ENCODE results near the gene VIPR1. TPM values are rescaled to one million over a fixed set of nuclear protein-coding genes. Genes with fewer than 3 reads are reported as not detected.

VIPR1 gene
- total RNA-seq, 1 experiment from 2014 or later = 9.4 TPM

- Mint-ChIP-seq H3K4me3 (no peak overlapping the region), H3K27ac (no peak overlapping the region), H3K27me3 (ENCODE audit: low read depth) (peaks cover 33% of the 10 kb centered on the region), H3K9me3 (peaks cover 36% of the 10 kb centered on the region), H3K4me1 (peaks cover 3% of the 10 kb centered on the region), H3K36me3 (peaks cover 23% of the 10 kb centered on the region)
- CTCF ChIA-PET = interaction anchor here (0.9 to 1.2 kb wide), 2 partner anchors 20 to 25 kb away, joined by 3 read pairs; partner anchors contain the start of gene VIPR1
- DNase-seq (ENCODE audit: low spot score) (no peak), ATAC-seq (no peak)
- POLR2A ChIA-PET = no interaction called here
- TF ChIP-seq ZNF121 (CRISPR knock-in tag; IDR thresholded peaks at IDR 0.05) (no peak), NFATC4 (CRISPR knock-in tag; IDR thresholded peaks at IDR 0.05) (no peak), ZMAT4 (CRISPR knock-in tag; IDR thresholded peaks at IDR 0.05) (no peak)
These were observed 24.7 kb upstream of the VIPR1 start for GRCh38 chr3:42477696-42478095.

GRCh38 chr3:42478830-42479229 is 23.6 kb upstream of the VIPR1 start:
- POLR2A ChIA-PET = no interaction called here
- Mint-ChIP-seq H3K36me3 (peaks cover 23% of the 10 kb centered on the region), H3K27ac (no peak overlapping the region), H3K27me3 (ENCODE audit: low read depth) (peaks cover 37% of the 10 kb centered on the region), H3K4me3 (no peak overlapping the region), H3K4me1 (peaks cover 3% of the 10 kb centered on the region), H3K9me3 (peaks cover 38% of the 10 kb centered on the region)
- CTCF ChIA-PET = no interaction called here
- ATAC-seq (no peak), DNase-seq (ENCODE audit: low spot score) (no peak)
- TF ChIP-seq, protein P1, sequence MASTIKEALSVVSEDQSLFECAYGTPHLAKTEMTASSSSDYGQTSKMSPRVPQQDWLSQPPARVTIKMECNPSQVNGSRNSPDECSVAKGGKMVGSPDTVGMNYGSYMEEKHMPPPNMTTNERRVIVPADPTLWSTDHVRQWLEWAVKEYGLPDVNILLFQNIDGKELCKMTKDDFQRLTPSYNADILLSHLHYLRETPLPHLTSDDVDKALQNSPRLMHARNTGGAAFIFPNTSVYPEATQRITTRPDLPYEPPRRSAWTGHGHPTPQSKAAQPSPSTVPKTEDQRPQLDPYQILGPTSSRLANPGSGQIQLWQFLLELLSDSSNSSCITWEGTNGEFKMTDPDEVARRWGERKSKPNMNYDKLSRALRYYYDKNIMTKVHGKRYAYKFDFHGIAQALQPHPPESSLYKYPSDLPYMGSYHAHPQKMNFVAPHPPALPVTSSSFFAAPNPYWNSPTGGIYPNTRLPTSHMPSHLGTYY (CRISPR knock-in tag; IDR thresholded peaks at IDR 0.05) = no peak
- TF ChIP-seq PRRX2 (CRISPR knock-in tag; IDR thresholded peaks at IDR 0.05) = no peak
- TF ChIP-seq PRDM15 (CRISPR knock-in tag; IDR thresholded peaks at IDR 0.05) = no peak
- TF ChIP-seq SOX15 (CRISPR knock-in tag; IDR thresholded peaks at IDR 0.05) = no peak
- TF ChIP-seq NFE2L1 (CRISPR knock-in tag; IDR thresholded peaks at IDR 0.05) = no peak
- TF ChIP-seq, protein P2, sequence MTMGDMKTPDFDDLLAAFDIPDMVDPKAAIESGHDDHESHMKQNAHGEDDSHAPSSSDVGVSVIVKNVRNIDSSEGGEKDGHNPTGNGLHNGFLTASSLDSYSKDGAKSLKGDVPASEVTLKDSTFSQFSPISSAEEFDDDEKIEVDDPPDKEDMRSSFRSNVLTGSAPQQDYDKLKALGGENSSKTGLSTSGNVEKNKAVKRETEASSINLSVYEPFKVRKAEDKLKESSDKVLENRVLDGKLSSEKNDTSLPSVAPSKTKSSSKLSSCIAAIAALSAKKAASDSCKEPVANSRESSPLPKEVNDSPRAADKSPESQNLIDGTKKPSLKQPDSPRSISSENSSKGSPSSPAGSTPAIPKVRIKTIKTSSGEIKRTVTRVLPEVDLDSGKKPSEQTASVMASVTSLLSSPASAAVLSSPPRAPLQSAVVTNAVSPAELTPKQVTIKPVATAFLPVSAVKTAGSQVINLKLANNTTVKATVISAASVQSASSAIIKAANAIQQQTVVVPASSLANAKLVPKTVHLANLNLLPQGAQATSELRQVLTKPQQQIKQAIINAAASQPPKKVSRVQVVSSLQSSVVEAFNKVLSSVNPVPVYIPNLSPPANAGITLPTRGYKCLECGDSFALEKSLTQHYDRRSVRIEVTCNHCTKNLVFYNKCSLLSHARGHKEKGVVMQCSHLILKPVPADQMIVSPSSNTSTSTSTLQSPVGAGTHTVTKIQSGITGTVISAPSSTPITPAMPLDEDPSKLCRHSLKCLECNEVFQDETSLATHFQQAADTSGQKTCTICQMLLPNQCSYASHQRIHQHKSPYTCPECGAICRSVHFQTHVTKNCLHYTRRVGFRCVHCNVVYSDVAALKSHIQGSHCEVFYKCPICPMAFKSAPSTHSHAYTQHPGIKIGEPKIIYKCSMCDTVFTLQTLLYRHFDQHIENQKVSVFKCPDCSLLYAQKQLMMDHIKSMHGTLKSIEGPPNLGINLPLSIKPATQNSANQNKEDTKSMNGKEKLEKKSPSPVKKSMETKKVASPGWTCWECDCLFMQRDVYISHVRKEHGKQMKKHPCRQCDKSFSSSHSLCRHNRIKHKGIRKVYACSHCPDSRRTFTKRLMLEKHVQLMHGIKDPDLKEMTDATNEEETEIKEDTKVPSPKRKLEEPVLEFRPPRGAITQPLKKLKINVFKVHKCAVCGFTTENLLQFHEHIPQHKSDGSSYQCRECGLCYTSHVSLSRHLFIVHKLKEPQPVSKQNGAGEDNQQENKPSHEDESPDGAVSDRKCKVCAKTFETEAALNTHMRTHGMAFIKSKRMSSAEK (CRISPR knock-in tag; IDR thresholded peaks at IDR 0.05; ENCODE audit: borderline replicate concordance) = no peak
- TF ChIP-seq NFYB (CRISPR knock-in tag; conservative IDR thresholded peaks at IDR 0.05; ENCODE audit: low read depth) = no peak
- no peak for TF ChIP-seq GTF2I (CRISPR knock-in tag; conservative IDR thresholded peaks at IDR 0.05)
- TF ChIP-seq, protein P3, sequence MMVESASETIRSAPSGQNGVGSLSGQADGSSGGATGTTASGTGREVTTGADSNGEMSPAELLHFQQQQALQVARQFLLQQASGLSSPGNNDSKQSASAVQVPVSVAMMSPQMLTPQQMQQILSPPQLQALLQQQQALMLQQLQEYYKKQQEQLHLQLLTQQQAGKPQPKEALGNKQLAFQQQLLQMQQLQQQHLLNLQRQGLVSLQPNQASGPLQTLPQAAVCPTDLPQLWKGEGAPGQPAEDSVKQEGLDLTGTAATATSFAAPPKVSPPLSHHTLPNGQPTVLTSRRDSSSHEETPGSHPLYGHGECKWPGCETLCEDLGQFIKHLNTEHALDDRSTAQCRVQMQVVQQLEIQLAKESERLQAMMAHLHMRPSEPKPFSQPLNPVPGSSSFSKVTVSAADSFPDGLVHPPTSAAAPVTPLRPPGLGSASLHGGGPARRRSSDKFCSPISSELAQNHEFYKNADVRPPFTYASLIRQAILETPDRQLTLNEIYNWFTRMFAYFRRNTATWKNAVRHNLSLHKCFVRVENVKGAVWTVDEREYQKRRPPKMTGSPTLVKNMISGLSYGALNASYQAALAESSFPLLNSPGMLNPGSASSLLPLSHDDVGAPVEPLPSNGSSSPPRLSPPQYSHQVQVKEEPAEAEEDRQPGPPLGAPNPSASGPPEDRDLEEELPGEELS (CRISPR knock-in tag; IDR thresholded peaks at IDR 0.05) = no peak
- no peak for TF ChIP-seq ZNF121 (CRISPR knock-in tag; IDR thresholded peaks at IDR 0.05)
- TF ChIP-seq ZNF138 (CRISPR knock-in tag; conservative IDR thresholded peaks at IDR 0.05) = no peak
- no peak for TF ChIP-seq NFATC4 (CRISPR knock-in tag; IDR thresholded peaks at IDR 0.05)
- TF ChIP-seq OVOL2 (CRISPR knock-in tag; IDR thresholded peaks at IDR 0.05; ENCODE audit: borderline replicate concordance) = no peak
- no peak for TF ChIP-seq IRF2 (CRISPR knock-in tag; IDR thresholded peaks at IDR 0.05; ENCODE audit: borderline replicate concordance, low read depth)
